NCI-H1092 (cell line): ENCODE results near the gene TEX2.
A peak's percentile ranks its signal among the peaks of the same experiment; 100 is the strongest.
"Not testable (repeated sequence)": the region's sequence is repeated elsewhere in the genome, so short reads cannot be mapped to it uniquely, and the experiment has no call there.

Experiments
- DNase-seq: peaks from one replicate; lab custom pipeline; 2025; lab: John Stamatoyannopoulos, UW

TEX2 gene

DNA sequence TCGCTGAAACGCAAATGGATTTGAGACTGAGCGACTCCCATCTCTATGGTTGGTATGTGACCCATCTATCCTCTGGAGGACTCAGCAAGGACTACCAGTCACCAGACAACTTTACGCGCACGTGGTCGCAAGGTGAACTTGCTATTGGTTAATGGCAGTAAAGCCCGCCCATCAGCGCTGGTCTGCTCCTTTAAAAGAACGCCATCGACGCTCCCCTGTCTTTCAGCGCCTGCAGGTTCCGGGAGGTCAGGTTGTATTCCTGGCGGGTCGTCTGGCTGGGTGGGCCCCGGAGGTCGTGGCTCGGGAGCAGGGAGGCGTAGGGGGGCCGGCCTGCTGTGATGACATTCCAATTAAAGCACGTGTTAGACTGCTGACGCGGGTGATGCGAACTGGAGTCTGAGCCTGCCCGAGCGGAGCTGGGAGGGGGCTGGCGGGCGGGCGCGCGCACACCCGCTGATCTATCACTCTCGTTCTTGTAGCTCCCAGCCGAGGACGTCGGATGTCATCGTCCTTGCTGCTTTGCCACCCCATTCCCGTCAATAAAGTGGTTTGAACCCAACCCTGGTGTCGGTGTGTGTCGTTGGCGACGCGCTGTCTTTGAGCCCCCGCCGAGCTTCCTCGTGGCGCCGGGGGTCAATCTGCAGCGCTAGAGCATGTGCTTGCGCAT is 117.2 kb downstream of the TEX2 start:
- DNase-seq: peak; percentile 98

GRCh38 chr17:64145375-64145750 is 117.7 kb downstream of the TEX2 start:
- no peak for DNase-seq

DNA sequence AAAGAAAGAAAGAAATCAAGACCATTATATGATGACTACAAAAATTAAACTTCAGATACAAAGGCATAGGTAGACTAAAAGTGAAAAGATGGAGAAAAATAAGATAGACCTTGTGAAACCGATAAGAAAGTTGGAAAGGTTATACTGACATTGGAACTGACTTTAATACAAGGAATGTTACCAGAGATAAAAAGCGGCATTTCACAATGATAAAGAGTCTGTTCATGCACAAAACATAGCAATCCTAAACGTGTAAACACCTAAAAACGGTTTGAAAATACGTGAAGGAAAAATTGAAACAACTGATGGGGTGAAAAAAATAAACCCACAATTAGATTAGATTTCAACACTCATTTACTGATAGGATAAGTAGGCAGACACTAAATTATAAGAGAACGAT is 123.5 kb downstream of the TEX2 start:
- DNase-seq: no peak

GRCh38 chr17:64138441-64138840 is 124.6 kb downstream of the TEX2 start:
- DNase-seq: no peak

DNA sequence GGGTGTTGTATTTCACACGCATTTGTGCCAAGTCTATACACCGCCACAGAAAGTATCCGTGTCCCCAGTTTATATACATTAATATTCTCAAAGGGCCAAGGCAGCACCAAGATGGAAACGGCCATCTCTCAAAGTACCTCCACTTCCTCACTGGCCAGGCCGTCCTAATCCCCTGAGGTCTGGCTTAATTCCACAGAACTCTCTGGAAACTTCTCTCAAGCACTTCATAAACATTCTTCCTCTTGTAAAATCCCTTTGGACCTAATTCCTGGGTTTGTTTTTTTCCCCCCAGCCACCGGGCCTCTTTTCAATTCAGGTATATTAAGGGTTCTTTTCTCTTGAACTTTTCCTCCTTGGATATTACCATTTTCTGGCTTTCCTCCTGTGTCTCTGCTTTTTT is 128.1 kb downstream of the TEX2 start:
- no peak for DNase-seq

- no peak for DNase-seq
Observed at GRCh38 chr17:64134216-64134970, 128.7 kb downstream of the TEX2 start.

- peak; percentile 52 for DNase-seq
Observed at GRCh38 chr17:64133546-64134215, 129.4 kb downstream of the TEX2 start.

DNA sequence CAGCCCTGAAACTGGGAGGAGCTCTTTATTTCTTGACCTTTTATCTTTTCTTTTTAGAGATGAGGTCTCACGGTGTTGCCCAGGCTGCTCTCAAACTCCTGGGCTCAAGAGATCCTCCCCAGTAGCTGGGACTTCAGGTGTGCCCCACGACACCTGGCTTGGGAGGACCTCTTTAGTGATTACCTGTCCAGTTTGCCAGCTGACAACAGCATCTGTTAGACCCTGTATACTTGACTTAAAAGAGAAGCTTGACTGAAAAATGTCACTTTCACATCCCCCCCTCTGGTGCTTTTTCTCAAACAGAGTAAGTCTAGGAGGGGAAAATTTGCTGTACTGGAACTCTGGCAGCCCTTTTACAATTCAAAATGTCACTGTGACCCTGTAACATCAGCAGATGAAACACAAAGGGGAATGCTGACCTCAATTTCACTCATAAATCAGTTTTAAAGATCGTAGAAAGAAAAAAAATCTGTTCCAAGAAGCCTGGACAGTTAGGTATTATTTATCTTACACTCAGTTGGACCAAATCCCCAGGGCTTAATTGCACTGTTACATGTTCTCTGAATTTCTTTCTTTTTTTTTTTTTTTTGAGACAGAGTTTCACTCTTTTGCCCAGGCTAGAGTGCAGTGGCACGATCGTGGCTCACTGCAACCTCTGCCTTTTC is 131.3 kb downstream of the TEX2 start:
- no peak for DNase-seq

- DNase-seq: no peak
Observed at GRCh38 chr17:64130559-64131001, 132.5 kb downstream of the TEX2 start.

DNA sequence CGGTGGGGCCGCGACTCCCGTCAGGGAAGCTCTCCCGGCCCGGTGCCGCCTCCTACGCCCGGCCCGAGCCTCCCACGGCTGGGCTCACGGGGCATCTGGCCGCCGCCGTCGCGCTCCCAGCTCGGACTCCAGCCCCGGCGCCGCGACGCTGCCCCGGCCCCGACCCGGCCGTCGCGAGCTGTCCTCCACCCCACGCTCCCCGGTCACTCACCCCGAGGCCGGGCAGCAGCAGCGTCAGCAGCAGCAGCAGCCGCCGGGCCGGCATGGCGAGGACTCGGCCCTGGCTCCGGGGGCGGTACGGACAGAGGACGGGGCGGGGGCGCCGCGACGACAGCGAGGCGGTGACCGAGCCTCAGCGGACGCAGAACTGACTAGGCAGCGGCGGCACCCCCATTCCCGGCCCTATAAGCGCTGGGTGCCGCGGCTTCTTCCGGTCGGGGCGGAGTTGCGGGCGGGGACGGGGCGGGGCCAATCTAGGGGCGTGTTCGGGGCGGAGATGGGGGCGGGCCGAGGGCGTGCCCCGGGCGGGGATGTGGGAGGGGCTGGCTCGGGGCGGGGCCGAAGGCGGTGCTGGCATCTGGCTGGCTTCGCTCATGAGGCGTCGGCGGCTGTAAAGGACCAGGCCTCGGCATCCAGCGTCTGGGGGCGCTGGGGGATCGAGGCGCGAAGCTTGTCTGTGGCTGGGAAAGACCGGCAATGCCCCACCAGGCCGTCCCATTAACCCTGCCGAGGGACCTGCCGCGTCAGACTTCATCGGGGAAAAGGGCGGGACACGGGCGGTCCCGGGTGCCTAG is 133.1 kb downstream of the TEX2 start, which contains the start of gene ERN1:
Gene ERN1 (minus strand): TSS at position 380 of the 794 bp plus-strand sequence. CDS start 115 bp downstream, at position 265.
- peak; percentile 72 for DNase-seq

DNA sequence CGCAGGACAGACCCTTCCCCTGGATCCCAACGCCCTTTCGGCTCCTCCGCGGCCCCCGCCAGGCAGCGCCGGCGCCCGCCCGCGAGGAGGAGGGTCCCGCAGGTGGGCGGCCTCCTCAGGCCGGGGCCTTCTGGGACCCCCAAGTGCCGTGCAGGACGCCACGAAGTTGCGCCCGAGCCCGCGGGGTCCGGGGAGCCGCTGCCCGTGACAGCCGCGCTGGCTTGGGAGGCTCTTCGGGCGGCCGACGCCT is 133.6 kb downstream of the TEX2 start:
- no peak for DNase-seq

DNA sequence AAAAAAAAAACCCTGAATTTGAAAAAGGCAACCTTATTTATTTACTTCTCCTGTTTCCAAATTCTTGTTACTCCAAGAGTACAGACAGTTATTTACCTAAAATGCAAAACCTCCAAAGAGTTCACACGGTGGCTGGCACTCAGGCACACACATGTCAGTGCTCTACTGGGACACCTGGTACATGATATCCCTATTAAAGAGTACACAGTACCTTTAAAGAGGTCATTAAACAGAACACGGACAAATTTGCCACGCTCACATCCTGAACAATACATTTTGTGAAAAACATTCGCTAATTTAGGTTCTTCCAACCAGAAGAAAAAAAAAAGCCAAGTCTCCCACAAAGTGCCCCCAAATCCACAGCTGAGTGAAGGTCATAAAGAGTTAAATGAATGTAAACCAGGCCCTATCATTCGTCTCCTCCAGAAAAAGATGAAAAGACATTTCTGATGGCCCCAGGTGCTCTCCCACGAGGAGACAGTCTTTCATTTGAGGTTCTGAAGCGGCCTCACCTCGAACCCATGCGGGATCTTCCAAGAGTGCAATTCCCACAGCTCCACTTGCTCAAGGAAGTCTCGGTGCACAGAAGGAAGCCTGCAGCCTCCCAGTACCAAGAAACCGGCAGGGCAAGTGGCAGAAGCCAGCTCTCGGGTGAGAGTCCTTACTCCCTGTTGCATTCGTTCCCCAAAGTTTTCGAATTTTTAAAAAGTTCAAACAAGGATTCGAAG is 134.1 kb downstream of the TEX2 start:
- no peak for DNase-seq

GRCh38 chr17:64126918-64127317 is 136.1 kb downstream of the TEX2 start:
- DNase-seq: no peak

DNA sequence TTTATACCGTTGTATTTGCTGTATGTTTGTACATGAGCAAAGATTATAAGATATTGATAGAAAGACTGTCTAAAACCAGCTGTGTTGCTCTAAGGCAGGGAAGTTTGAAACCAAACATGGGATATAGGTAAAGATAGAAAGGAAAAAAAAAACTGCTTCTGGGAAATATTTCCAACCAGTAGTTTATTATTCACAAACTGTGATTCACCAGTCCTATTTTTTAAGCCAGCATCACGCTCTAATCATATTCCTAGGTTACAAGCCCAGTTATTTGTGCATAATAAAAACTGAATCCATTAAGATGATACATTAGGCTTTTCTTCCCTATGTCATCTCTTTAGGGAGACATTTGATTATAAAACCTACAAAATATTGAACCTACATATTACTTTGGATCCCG is 137.1 kb downstream of the TEX2 start:
- DNase-seq: no peak

DNA sequence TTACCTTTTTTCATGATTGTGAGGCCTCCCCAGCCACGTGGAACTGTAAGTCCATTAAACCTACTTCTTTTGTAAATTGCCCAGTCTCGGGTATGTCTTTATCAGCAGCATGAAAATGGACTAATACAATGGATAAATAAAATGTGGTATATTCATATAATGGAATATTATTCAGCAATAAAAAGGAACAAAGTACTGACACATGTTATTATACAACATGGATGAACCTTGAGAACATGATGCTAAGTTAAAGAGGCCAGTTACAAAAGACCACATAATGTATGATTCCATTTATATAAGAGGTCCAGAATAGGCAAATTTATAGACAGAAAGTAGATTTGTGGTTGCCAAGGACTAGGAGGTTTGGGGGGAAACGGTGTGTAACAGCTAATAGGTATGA is 138.5 kb downstream of the TEX2 start:
- no peak for DNase-seq

GRCh38 chr17:64123114-64123513 is 139.9 kb downstream of the TEX2 start:
- no peak for DNase-seq

DNA sequence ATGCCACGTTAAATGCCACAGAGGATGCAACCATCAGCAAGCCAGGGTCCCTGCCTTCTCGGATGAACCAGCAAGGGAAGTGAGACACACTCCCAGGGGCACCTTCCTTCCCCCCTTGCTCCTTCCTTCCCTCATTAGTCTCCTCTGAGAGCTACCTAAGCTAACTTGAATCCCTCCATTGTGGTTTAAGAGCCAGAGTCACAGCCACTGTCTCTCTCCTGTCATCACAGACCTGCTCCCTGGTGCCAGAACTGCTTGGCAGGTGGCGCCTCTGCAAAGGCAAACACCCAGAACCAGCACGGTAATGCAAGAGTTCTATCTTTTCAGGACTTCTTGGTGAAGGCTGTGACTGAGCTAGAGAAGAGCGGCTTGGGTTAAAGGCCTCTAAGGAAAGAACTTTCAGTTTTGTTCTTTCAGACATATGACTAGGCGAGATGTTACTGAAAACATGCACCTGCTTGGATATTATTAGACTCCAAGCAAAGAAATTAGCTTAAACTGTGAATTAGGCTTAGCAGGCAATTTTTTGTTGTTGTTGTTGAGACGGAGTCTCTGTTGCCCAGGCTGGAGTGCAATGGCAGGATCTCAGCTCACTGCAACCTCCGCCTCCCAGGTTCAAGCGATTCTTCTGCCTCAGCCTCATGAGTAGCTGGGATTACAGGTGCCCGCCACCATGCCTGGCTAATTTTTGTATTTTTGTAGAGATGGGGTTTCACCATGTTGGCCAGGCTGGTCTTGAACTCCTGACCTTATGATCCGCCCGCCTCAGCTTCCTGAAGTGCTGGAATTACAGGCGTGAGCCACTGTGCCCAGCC is 141.9 kb downstream of the TEX2 start:
- DNase-seq: not testable (repeated sequence)

DNA sequence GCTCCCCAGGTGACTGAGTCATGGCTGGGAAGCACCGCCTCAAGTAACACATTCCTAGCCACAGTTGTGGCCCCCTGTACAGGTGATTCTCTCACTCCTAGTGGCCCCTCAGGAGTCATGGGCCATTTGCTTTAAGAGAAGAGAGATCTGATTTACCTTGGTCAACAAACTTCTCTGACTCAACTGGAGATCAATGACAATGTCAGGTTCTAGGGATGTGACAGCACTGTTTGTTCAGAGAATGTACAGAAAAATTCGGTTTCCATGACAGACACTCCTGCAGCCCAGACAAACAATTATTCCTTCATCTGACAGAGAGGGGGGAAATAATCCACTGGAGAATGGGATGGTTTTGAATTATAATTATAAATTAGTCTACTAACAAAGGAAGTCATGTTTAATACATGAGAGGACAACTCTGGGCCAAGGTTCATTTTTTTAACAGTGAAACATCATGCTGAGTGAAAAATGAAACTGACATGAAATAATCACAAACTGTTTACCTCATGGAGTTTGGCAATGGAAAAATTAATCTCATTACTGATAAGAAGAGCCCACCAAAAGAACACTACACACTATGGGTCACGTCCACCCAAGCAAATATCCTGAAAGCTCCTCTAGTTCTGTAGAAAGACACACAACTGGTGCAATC is 142.8 kb downstream of the TEX2 start:
- DNase-seq: no peak
